Aorta (tissue), 5 donors: ENCODE measurements around the gene COL4A4. TPM values are rescaled to one million over a fixed set of nuclear protein-coding genes. Genes with fewer than 3 reads are reported as not detected.

Source experiments
- ATAC-seq: fragments of 200-7000 bp; cut with Tn5 transposase; one replicate; pipeline ENCODE4 v1.9.1; 2022; ENCODE audit warnings: moderate library complexity; ENCODE audit not compliant: low FRiP score
- DNase-seq, 2 donors: peaks; one replicate each; pipeline ENCODE4 v3.0.0-alpha.2; 2020
- H3K27ac ChIP-seq, 2 donors: one replicate each; pipeline ENCODE4 v1.5.1; 2013; ENCODE audit warnings: low read length in 2 of 2, mild to moderate bottlenecking in 2 of 2, moderate library complexity in 2 of 2, control low read depth in 1 of 2, inconsistent platforms in 1 of 2, low read depth in 1 of 2
- H3K27me3 ChIP-seq, 2 donors: one replicate each; pipeline ENCODE4 v1.6.1; 2013; ENCODE audit warnings: control low read depth in 1 of 2, low read length in 1 of 2, mild to moderate bottlenecking in 1 of 2, moderate library complexity in 1 of 2; ENCODE audit not compliant: insufficient read depth in 2 of 2, control insufficient read depth in 1 of 2
- H3K36me3 ChIP-seq, 2 donors: one replicate each; pipeline ENCODE4 v1.6.1; 2013; ENCODE audit warnings: control low read depth in 1 of 2, low read length in 1 of 2, mild to moderate bottlenecking in 1 of 2; ENCODE audit not compliant: insufficient read depth in 2 of 2, control insufficient read depth in 1 of 2
- H3K4me1 ChIP-seq, 2 donors: one replicate each; pipeline ENCODE4 v1.6.1; 2013; ENCODE audit warnings: low read length in 2 of 2, control low read depth in 1 of 2, mild to moderate bottlenecking in 1 of 2, moderate library complexity in 1 of 2; ENCODE audit not compliant: insufficient read depth in 2 of 2, control insufficient read depth in 1 of 2
- H3K4me3 ChIP-seq, 2 donors: one replicate each; pipeline ENCODE4 v1.5.1; 2013; ENCODE audit warnings: low read length in 2 of 2, control low read depth in 1 of 2, mild to moderate bottlenecking in 1 of 2
- H3K9me3 ChIP-seq: one replicate; pipeline ENCODE4 v1.6.1; 2013; ENCODE audit warnings: mild to moderate bottlenecking, low read length; ENCODE audit not compliant: control insufficient read depth
- WGBS, 2 donors: extraction: QIAGEN DNeasy Blood & Tissue Kit; methylation state at CpG; one replicate each; pipeline ENCODE4 v1.1.7; 2013; 5-methylcytosine and 5-hydroxymethylcytosine counted together
- intact Hi-C, 2 donors: fragments of 100-400 bp; cut with DNase I; formaldehyde crosslinking; loops; one replicate each; pipeline versions ENCODE4 v1.14.2 to v1.15.0; 2022
- polyA plus RNA-seq, 2 donors: library from polyadenylated mRNA; stranded (reverse); fragments of 200-250 nt; gene quantifications; one replicate each; pipeline ENCODE4 v1.2.3, GENCODE V29; 2013
- total RNA-seq, 2 donors: library from RNA; stranded (reverse); fragmentation: NEBNext Ultra II Directional; extraction: Animal tissue kit (Norgen Biotek cat#: 25700); gene quantifications; one replicate each; pipeline ENCODE4 v1.2.1, GENCODE V29; 2021
- donor health status: healthy with polysubstance abuse.
- donor health status: Bipolar disorder and iron deficiency.
- donor health status: DM: no; HTN: no; CAD: no.
- donor health status: DM: no; HTN: no; CAD: no.
- donor health status: DM: yes; HTN: yes; CAD: no.

The COL4A4 gene
- total and polyA plus RNA-seq, 4 donors = 2.3 to 15.8 (median 14.5) TPM

DNA sequence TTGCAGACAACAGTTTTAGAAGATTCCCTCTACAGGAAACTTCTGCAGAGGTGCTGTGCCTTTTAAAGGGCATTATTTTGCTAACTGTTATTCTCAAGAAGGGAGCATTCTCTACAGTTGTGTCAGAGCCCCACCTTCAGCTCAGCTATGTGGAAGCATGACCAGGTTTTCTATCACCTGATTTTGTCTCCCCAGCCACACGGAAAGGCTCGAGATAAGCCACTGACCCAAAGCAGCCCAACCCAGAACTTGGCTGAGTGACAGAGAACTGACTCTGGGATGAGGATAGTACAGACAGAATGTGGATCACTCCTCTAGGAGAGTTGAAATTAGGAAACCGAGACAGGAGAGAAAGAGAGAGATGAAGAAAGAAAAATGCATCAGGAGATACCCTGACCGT is 10.7 kb downstream of the COL4A4 start:
- no peak for ATAC-seq
- no peaks in the 10 kb centered on the region for H3K36me3 ChIP-seq
- WGBS, 2 donors = 78 to 81% methylated on average over 4 of the region's 4 CpGs

DNA sequence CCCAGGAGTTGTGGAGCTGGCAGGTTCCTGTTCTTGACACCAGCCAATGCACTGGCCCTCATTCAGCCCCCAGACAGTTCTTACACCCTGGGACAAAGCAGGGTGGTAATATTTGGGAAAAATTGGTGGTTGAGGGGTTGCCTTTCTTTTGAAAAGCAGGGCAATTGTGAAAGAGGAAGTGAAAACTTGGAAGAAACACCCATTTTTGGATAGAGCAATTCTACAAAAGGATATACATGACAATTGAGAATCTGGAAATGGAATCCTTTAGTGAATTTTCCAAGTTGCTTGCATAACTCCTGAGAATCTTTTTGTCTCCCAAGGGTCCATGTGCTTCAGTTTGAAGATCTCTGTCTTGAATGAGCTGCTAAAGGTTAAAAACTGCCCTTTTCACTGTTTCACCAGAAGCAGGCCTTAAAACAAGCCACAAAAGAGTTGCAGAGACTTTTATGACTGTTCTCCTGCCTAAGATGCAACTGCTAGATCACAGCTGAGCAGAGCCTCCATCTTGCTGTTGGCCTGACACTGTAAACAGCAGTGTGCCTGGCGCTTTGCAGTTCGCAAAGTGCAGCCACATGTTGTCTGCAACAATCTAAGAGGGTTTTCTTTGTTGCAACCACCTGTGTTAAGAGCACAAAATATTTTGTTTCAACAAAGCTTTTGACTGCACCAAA is 11.8 kb downstream of the COL4A4 start:
- no peak overlapping the region for H3K27ac ChIP-seq
- 98% methylated on average over 2 of the region's 2 CpGs for WGBS, 2 donors
- no peaks in the 10 kb centered on the region for H3K9me3 ChIP-seq
- H3K4me3 ChIP-seq = no peak overlapping the region
- intact Hi-C loops = no loop called here
- H3K36me3 ChIP-seq = no peaks in the 10 kb centered on the region
- ATAC-seq (no peak), DNase-seq (no peak)
- H3K27me3 ChIP-seq = no peaks in the 10 kb centered on the region
- H3K4me1 ChIP-seq = no peaks in the 10 kb centered on the region

More for the DNA sequence above, 10.7 kb downstream of the COL4A4 start:
- intact Hi-C loops = no loop called here
- no peaks in the 10 kb centered on the region for H3K4me1 ChIP-seq
- H3K4me3 ChIP-seq = no peak overlapping the region
- no peaks in the 10 kb centered on the region for H3K9me3 ChIP-seq
- no peak overlapping the region for H3K27ac ChIP-seq
- no peaks in the 10 kb centered on the region for H3K27me3 ChIP-seq
- DNase-seq = no peak

DNA sequence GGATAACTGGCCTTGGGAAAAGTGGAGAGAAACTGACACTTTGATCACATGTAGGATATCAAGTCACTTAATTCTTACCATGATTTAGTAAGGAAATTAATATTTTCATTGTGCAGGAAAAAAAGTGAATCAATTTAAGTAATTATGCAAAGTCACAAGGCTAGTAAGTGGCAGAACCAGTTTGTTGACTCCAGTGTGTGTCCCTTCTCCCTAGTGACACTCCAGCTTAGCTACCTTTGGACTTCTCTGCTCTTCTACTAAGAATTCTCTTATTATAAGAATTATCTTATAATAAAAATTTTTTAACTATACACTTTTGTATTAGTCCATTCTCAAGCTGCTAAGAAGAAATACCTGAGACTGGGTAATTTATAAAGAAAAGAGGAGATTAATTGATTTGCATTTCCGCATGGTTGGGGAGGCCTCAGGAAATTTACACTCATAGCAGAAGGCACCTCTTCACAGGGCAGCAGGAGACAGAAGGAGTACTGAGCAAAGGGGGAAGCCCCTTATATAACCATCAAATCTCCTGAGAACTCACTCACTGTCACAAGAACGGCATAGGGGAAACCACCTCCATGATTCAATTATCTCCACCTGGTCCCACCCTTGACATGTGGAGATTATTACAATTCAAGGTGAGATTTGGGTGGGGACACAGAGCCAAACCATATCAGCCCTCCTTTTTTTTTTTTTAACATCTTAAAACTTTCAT is 13.6 kb downstream of the COL4A4 start:
- Histone ChIP-seq H3K4me3 (no peak overlapping the region), H3K36me3 (no peaks in the 10 kb centered on the region), H3K9me3 (no peaks in the 10 kb centered on the region), H3K27ac (no peak overlapping the region), H3K4me1 (no peaks in the 10 kb centered on the region), H3K27me3 (no peaks in the 10 kb centered on the region)
- no peak for ATAC-seq
- intact Hi-C loops = no loop called here
- no peak for DNase-seq
- WGBS, 2 donors = 87 to 94% methylated on average over 2 of the region's 2 CpGs

DNA sequence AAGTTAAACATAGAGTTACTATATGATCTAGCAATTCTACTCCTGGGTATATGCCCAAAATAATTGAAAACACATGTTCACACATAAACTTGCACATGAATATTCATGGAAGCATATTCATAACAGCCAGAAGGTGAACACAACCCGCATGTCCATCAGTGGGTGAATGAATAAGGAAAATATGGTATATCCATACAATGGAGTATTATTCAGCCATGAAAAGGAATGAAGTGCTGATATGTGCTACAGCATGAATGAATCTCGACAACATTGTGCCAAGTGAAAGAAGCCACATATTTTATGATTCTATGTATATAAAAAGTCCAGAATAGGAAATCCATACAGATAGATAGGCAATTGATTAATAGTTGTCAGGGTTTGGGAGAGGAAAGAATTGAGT is 15.9 kb downstream of the COL4A4 start:
- H3K4me1 ChIP-seq = no peaks in the 10 kb centered on the region

DNA sequence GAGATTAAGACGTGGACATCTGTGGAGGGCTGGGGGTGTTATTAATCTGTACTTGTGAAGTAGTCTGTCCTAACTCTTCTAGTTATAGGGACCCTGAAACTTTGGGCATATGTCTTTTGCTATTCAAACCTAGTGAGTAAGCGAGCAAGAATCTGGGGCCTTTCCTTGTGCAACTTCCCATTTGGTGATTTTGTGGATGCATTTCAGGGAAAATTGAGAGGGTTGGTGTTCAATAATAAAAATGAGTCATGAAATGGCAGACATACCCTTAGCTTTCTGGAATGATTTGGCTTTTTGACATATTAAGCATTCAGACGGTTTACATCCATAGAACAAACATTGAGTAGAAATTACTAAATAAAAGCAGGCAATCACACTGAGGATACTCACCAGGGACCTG is 17.0 kb downstream of the COL4A4 start:
- intact Hi-C loops = no loop called here
- Histone ChIP-seq H3K27ac (no peak overlapping the region), H3K4me1 (no peaks in the 10 kb centered on the region), H3K4me3 (no peak overlapping the region), H3K9me3 (no peaks in the 10 kb centered on the region), H3K27me3 (no peaks in the 10 kb centered on the region), H3K36me3 (no peaks in the 10 kb centered on the region)
- DNase-seq (no peak), ATAC-seq (no peak)
- WGBS, 2 donors = 69 to 73% methylated on average over 3 of the region's 3 CpGs

More for the DNA sequence above, 15.9 kb downstream of the COL4A4 start:
- intact Hi-C loops = no loop called here
- Histone ChIP-seq H3K27ac (no peak overlapping the region), H3K4me3 (no peak overlapping the region), H3K27me3 (no peaks in the 10 kb centered on the region), H3K9me3 (no peaks in the 10 kb centered on the region), H3K36me3 (no peaks in the 10 kb centered on the region)
- 83% methylated on average over 2 of the region's 2 CpGs for WGBS, 2 donors
- DNase-seq = no peak
- ATAC-seq = no peak

DNA sequence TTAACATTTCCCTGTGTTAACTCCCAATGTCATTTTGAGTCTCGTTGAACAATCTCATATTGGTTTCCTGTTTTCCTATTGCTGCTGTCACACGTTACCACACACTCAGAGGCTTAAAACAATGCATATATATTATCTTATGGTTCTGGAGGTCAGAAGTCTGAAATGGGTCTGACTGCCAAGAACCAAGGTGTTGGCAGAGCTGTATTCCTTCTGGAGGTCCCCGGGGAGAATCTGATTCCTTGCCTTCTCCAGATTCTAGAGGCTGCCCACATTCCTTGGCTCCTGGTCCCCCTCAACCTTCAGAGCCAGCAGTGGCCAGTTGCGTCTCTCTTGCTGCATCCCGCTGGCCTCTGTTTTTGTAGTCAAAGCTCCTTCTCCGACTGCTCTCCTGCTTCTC is 17.5 kb downstream of the COL4A4 start:
- WGBS, 2 donors = 81 to 85% methylated on average over 6 of the region's 6 CpGs
- no peak for DNase-seq
- H3K27ac ChIP-seq = no peak overlapping the region
- no peaks in the 10 kb centered on the region for H3K36me3 ChIP-seq
- no peak overlapping the region for H3K4me3 ChIP-seq
- intact Hi-C loops = no loop called here
- H3K4me1 ChIP-seq = no peaks in the 10 kb centered on the region
- H3K9me3 ChIP-seq = no peaks in the 10 kb centered on the region
- no peaks in the 10 kb centered on the region for H3K27me3 ChIP-seq
- ATAC-seq = no peak

DNA sequence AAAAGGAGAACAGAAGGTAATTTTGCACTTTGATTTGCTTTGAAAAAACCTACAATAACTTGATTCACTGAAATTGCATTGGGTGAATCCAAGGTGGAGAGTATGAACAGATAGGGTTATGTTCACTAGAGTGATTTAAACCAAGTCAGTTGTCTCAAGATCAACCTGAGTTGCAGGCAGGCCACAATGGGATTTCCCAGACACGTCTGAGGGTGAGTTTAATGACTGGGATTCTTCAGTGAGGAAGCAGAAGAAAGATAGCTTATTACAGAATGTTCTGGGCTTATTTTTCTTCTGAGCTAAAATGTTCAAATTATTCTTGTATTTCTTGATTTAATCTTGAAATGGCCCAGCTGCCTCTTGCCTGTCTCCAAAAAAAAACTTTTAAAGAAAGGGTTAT is 20.1 kb downstream of the COL4A4 start:
- Histone ChIP-seq H3K27ac (no peak overlapping the region), H3K9me3 (no peaks in the 10 kb centered on the region), H3K4me1 (no peaks in the 10 kb centered on the region), H3K4me3 (no peak overlapping the region), H3K27me3 (no peaks in the 10 kb centered on the region), H3K36me3 (peaks cover under 1 to 2% of the 10 kb centered on the region in 2 donors)
- no peak for ATAC-seq
- intact Hi-C loops = no loop called here
- DNase-seq = no peak
- WGBS, 2 donors = 48 to 52% methylated on average over 1 of the region's 1 CpG

DNA sequence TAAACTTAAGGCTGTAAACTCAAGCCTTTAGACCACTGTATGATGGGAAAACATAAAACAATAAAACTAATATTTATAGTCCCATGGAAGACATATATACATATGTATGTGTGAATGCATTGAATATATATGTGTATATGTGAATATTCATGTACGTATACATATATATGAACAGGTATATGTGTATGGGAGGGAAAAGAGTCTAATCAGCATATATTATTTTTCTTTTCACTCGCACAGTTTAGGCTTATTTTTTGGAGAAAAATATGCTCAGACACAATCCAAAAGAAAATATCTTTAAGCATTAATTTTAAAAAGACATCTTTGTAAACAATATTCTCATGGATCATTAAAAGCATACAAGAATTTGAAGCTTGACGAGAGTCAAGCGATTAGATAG is 22.7 kb downstream of the COL4A4 start:
- H3K27ac ChIP-seq = no peak overlapping the region
- DNase-seq (no peak), ATAC-seq (no peak)
- H3K36me3 ChIP-seq = peaks cover 2 to 4% of the 10 kb centered on the region in 2 donors
- H3K4me1 ChIP-seq = no peaks in the 10 kb centered on the region
- no peaks in the 10 kb centered on the region for H3K9me3 ChIP-seq
- WGBS, 2 donors = 80 to 90% methylated on average over 4 of the region's 4 CpGs
- intact Hi-C loops = no loop called here
- no peak overlapping the region for H3K4me3 ChIP-seq
- H3K27me3 ChIP-seq = no peaks in the 10 kb centered on the region

DNA sequence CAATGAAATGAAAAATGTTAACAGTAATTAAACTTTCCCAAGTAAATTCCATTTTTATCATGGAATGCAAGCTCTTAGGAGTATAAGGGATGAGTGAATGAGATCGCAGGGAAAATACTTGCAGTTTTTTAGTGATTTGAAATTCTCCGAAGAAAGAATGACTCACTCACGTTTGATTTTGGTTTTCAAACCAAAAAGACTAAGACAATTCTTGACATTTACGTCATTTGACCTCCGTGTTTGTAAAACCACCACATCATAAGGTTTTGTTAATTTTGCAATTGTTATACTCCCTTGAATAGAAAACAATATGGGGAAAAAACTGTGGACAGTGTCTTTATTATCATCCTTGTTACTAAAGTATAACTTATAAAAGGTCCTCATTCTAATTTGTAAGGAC is 29.4 kb downstream of the COL4A4 start:
- no peak for ATAC-seq
- H3K36me3 ChIP-seq = peaks cover 2 to 4% of the 10 kb centered on the region in 2 donors
- WGBS, 2 donors = 78 to 80% methylated on average over 5 of the region's 5 CpGs
- H3K27me3 ChIP-seq = no peaks in the 10 kb centered on the region
- H3K4me3 ChIP-seq = no peak overlapping the region
- no peak overlapping the region for H3K27ac ChIP-seq
- H3K9me3 ChIP-seq = no peaks in the 10 kb centered on the region
- no peaks in the 10 kb centered on the region for H3K4me1 ChIP-seq
- intact Hi-C loops = no loop called here
- DNase-seq = no peak
